ENCODE results near the gene DPYSL5. TPM values are rescaled to one million over a fixed set of nuclear protein-coding genes. Genes with fewer than 3 reads are reported as not detected.

DPYSL5 gene
- total and polyA plus RNA-seq, 2 of the 13 experiments (the other 11 are each of a cell fraction or from before 2014, with no cell fraction given): 0.15 TPM; not detected in 1

- no peak; the same call in 1 of the 2 replicates for TF ChIP-seq KLF11 (CRISPR knock-in tag; IDR thresholded peaks at IDR 0.05)
- no peak for TF ChIP-seq TEAD2 (CRISPR knock-in tag; IDR thresholded peaks at IDR 0.05)
- no peak for TF ChIP-seq KIAA2018 (CRISPR knock-in tag; IDR thresholded peaks at IDR 0.05; ENCODE audit: borderline replicate concordance)
- TF ChIP-seq XRCC5 (optimal IDR thresholded peaks at IDR 0.05; ENCODE audit: low read length): peak; percentile 53
- TF ChIP-seq ZNF253 (CRISPR knock-in tag; IDR thresholded peaks at IDR 0.05; ENCODE audit: borderline replicate concordance): no peak
- no peak for TF ChIP-seq ZNF761 (CRISPR knock-in tag; conservative IDR thresholded peaks at IDR 0.05)
- TF ChIP-seq BATF2 (CRISPR knock-in tag; IDR thresholded peaks at IDR 0.05): no peak
- TF ChIP-seq BRD4 (CRISPR knock-in tag; IDR thresholded peaks at IDR 0.05): no peak
- TF ChIP-seq SMYD3 (CRISPR knock-in tag; IDR thresholded peaks at IDR 0.05): no peak
- TF ChIP-seq GATAD2A (CRISPR knock-in tag; IDR thresholded peaks at IDR 0.05): peak; percentile 52
- no peak for TF ChIP-seq FUBP1 (CRISPR knock-in tag; IDR thresholded peaks at IDR 0.05; ENCODE audit: borderline replicate concordance)
- no peak for TF ChIP-seq ZMAT5 (CRISPR knock-in tag; IDR thresholded peaks at IDR 0.05; ENCODE audit: borderline replicate concordance, low read depth)
- no peak for TF ChIP-seq ZNF296 (CRISPR knock-in tag; conservative IDR thresholded peaks at IDR 0.05)
- TF ChIP-seq DR1 (CRISPR knock-in tag; IDR thresholded peaks at IDR 0.05): no peak
These were observed 134.3 kb downstream of the DPYSL5 start (continued) for GRCh38 chr2:26982102-26982742.

All from HepG2 (cell line).